HG02610 (cell line): ENCODE data around the gene MEIKIN.

Experiments
- ATAC-seq: cut with Tn5 transposase; IDR thresholded peaks from one replicate; pipeline ENCODE4 v1.9.1; 2021; ENCODE audit warnings: mild to moderate bottlenecking, moderate library complexity; ENCODE audit not compliant: unreplicated experiment

Gene MEIKIN

GRCh38 chr5:131776450-131776849, 169.0 kb downstream of the MEIKIN start:
- ATAC-seq, result no peak

- no peak for ATAC-seq
Observed at GRCh38 chr5:131774652-131775367, 170.7 kb downstream of the MEIKIN start.

- no peak for ATAC-seq
Observed at GRCh38 chr5:131773805-131774204, 171.7 kb downstream of the MEIKIN start.

GRCh38 chr5:131771692-131772091, 173.8 kb downstream of the MEIKIN start:
- ATAC-seq, result no peak

GRCh38 chr5:131769961-131770360, 175.5 kb downstream of the MEIKIN start:
- no peak for ATAC-seq

- ATAC-seq, result no peak
Observed at GRCh38 chr5:131769336-131769735, 176.1 kb downstream of the MEIKIN start.

GRCh38 chr5:131767891-131768290, 177.6 kb downstream of the MEIKIN start:
- no peak for ATAC-seq

GRCh38 chr5:131766689-131767088, 178.8 kb downstream of the MEIKIN start:
- ATAC-seq, result no peak

- ATAC-seq, result no peak
Observed at GRCh38 chr5:131765261-131765660, 180.2 kb downstream of the MEIKIN start.

GRCh38 chr5:131763968-131764367, 181.5 kb downstream of the MEIKIN start:
- no peak for ATAC-seq

GRCh38 chr5:131760793-131761192, 184.7 kb downstream of the MEIKIN start:
- ATAC-seq, result no peak

GRCh38 chr5:131759704-131760103, 185.8 kb downstream of the MEIKIN start:
- ATAC-seq, result no peak

GRCh38 chr5:131758520-131758900, 187.0 kb downstream of the MEIKIN start:
- no peak for ATAC-seq

- ATAC-seq, result no peak
Observed at GRCh38 chr5:131757830-131758519, 187.5 kb downstream of the MEIKIN start.
